Spleen (tissue), 11 donors: ENCODE results near the gene ENPP5. TPM values are rescaled to one million over a fixed set of nuclear protein-coding genes. Genes with fewer than 3 reads are reported as not detected.

Experiments used
- DNase-seq: peaks from one replicate; pipeline ENCODE4 v3.0.0-alpha.2; 2020
- H3K27ac ChIP-seq, 8 donors: fragments of 200-600 bp; sonication (generic) in 7 of 8; 1 replicate in 4 of 8; 2 replicates in 4 of 8; pipeline versions ENCODE4 v1.5.0 to v1.8.0; 2016 to 2021; ENCODE audit warnings: inconsistent platforms in 4 of 8, mild to moderate bottlenecking in 4 of 8, moderate library complexity in 1 of 8
- H3K27me3 ChIP-seq, 7 donors: fragments of 200-600 bp; sonication (generic) in 6 of 7; replicated peaks in 1 of 7; 1 replicate in 4 of 7; 2 replicates in 3 of 7; pipeline versions ENCODE4 v1.5.0 to v1.8.0; 2016 to 2021; ENCODE audit warnings: inconsistent platforms in 3 of 7, mild to moderate bottlenecking in 1 of 7
- H3K36me3 ChIP-seq, 6 donors: fragments of 200-600 bp; sonication (generic) in 5 of 6; 1 replicate in 4 of 6; 2 replicates in 2 of 6; pipeline versions ENCODE4 v1.5.0 to v1.8.0; 2016 to 2021; ENCODE audit warnings: inconsistent platforms in 2 of 6
- H3K4me1 ChIP-seq, 6 donors: fragments of 200-600 bp; sonication (generic) in 5 of 6; 1 replicate in 3 of 6; 2 replicates in 3 of 6; pipeline versions ENCODE4 v1.5.0 to v1.8.0; 2016 to 2021; ENCODE audit warnings: inconsistent platforms in 3 of 6
- H3K4me3 ChIP-seq, 8 donors: fragments of 200-600 bp; sonication (generic) in 7 of 8; 1 replicate in 4 of 8; 2 replicates in 4 of 8; pipeline versions ENCODE4 v1.5.0 to v1.8.0; 2016 to 2021; ENCODE audit warnings: inconsistent platforms in 4 of 8, mild to moderate bottlenecking in 4 of 8, moderate library complexity in 2 of 8
- H3K9me3 ChIP-seq, 8 donors: fragments of 200-600 bp; sonication (generic) in 7 of 8; 1 replicate in 4 of 8; 2 replicates in 4 of 8; pipeline versions ENCODE4 v1.5.0 to v1.8.0; 2016 to 2021; ENCODE audit warnings: inconsistent platforms in 4 of 8
- POLR2A ChIP-seq, 3 donors: fragments of 450-650 bp; IDR thresholded peaks; one replicate each; pipeline ENCODE4 v1.5.1; 2017; ENCODE audit warnings: antibody characterized with exemption in 3 of 3, mild to moderate bottlenecking in 1 of 3
- POLR2AphosphoS5 ChIP-seq, 3 donors: sonication (generic); formaldehyde crosslinking; IDR thresholded peaks; one replicate each; pipeline ENCODE4 v1.5.1; 2017; ENCODE audit warnings: antibody characterized with exemption in 3 of 3
- WGBS, 5 donors: extraction: QIAGEN DNeasy Blood & Tissue Kit in 3 of 5; methylation state at CpG; one replicate each; pipeline versions ENCODE4 v1.1.5 to v1.1.7; 2013 to 2018; 5-methylcytosine and 5-hydroxymethylcytosine counted together
- intact Hi-C: fragments of 100-400 bp; cut with DNase I; formaldehyde crosslinking; loops from one replicate; pipeline ENCODE4 v1.15.0; 2023; ENCODE audit warnings: low total_unique reads
- polyA plus RNA-seq, 3 donors: library from polyadenylated mRNA; stranded (reverse); fragments of 200-250 nt; gene quantifications; one replicate each; pipeline ENCODE4 v1.2.1, GENCODE V29; 2013
- total RNA-seq, 7 donors: library from RNA; depleted of rRNA in 3 of 7; stranded (reverse); fragments of >200 nt in 3 of 7; fragmentation: NEBNext Ultra II Directional in 4 of 7; extraction: Animal tissue kit (Norgen Biotek cat#: 25700) in 4 of 7; gene quantifications; one replicate each; pipeline versions ENCODE4 v1.1.0 to v1.2.1, GENCODE V29; 2016 to 2021
- TF ChIP-seq, protein P1 (sequence below), 11 experiments: fragments of 200-600 bp in 7 of 11; fragments of 450-650 bp in 4 of 11; sonication (generic) in 4 of 11; IDR thresholded peaks in 8 of 11; conservative IDR thresholded peaks in 3 of 11; 1 replicate in 7 of 11; 2 replicates in 4 of 11; pipeline versions ENCODE4 v1.4.0 to v1.8.0; 2016 to 2021; ENCODE audit warnings: antibody characterized with exemption in 11 of 11, inconsistent platforms in 4 of 11, mild to moderate bottlenecking in 1 of 11
- donor health status: healthy with polysubstance abuse.
- donor health status: DM: no; HTN: no; CAD: no; lungs with moderate emphysema.
- donor health status: DM: no; HTN: no; CAD: no.
- donor health status: Bipolar disorder and iron deficiency.
- donor health status: healthy.
- donor health status: DM: no; HTN: no; CAD: no.
- donor health status: DM: yes; HTN: yes; CAD: no.

Gene ENPP5
- total and polyA plus RNA-seq, 10 donors: 1.7 to 13.6 (median 5.5) TPM

DNA sequence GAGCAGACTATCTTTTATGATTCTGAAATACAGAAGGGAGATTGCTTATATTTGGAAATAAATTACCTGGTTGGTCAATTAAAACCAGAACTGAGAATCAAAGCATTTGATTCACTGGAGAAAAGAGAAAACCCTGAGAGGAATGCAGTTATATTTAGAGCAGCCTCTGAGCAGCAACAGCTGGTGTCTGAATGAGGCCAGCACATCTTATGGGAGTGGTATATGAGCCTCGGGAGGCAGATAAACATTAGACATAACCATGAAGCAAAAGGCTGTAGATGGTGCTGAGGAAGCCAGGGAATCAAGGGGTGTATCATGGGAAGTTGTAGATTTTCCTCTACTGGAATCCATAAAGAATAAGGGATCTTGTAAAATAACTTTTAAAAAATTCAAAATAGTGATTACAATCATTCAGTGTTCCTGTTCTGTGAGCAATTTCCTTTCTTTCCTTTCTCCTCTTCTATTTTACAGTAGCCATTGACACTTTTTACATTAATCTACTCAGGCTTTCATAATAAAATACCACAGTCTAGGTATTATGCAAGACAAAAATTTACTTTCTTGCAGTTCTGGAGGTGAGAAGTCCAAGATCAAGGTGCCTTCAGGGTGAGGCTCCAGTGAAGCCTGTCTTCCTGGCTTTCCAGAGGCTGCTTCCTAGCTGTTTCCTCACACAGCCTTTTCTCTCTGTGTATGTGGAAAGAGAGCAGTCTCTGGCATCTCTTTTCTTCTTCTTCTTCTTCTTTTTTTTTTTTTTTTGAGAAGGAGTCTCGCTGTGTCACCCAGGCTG is 32.8 kb upstream of the ENPP5 start:
- no peak overlapping the region for H3K4me3 ChIP-seq
- H3K9me3 ChIP-seq: peaks cover 0 to 6% (median 0%) of the 10 kb centered on the region in 8 donors
- intact Hi-C loops: no loop called here
- H3K27me3 ChIP-seq: no peaks in the 10 kb centered on the region
- no peak overlapping the region for H3K27ac ChIP-seq
- H3K36me3 ChIP-seq: no peaks in the 10 kb centered on the region
- no peak for TF ChIP-seq POLR2A (IDR thresholded peaks at IDR 0.05)
- no peak for TF ChIP-seq POLR2AphosphoS5 (IDR thresholded peaks at IDR 0.05)
- TF ChIP-seq, protein P1, sequence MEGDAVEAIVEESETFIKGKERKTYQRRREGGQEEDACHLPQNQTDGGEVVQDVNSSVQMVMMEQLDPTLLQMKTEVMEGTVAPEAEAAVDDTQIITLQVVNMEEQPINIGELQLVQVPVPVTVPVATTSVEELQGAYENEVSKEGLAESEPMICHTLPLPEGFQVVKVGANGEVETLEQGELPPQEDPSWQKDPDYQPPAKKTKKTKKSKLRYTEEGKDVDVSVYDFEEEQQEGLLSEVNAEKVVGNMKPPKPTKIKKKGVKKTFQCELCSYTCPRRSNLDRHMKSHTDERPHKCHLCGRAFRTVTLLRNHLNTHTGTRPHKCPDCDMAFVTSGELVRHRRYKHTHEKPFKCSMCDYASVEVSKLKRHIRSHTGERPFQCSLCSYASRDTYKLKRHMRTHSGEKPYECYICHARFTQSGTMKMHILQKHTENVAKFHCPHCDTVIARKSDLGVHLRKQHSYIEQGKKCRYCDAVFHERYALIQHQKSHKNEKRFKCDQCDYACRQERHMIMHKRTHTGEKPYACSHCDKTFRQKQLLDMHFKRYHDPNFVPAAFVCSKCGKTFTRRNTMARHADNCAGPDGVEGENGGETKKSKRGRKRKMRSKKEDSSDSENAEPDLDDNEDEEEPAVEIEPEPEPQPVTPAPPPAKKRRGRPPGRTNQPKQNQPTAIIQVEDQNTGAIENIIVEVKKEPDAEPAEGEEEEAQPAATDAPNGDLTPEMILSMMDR (IDR thresholded peaks at IDR 0.05 in 8 of 11, conservative IDR thresholded peaks at IDR 0.05 in 3 of 11): no peak
- 60 to 93% (median 67%) methylated on average over 2 of the region's 2 CpGs for WGBS, 5 donors
- H3K4me1 ChIP-seq: no peaks in the 10 kb centered on the region
- DNase-seq: no peak

DNA sequence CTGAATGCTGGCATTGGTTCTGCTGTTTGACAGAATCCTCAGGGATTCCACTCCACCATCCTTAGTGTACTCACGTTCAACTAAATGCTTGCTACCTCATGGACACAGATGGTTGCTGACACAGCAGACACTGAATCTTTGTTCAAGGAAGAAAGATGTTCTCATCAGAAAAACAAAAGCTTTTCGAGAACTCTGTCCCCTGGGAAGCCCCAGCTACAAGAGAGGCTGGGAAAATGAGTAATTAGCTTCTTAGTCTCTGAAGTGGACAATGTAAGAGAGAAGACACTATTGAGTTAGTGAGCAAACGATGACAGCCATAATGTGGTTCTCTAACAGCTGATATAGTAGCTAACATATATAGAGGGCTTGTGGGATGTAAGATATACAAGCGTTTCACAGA is 30.9 kb upstream of the ENPP5 start:
- H3K4me1 ChIP-seq: no peaks in the 10 kb centered on the region
- no peak overlapping the region for H3K4me3 ChIP-seq
- WGBS, 5 donors: 74 to 89% (median 85%) methylated on average over 4 of the region's 4 CpGs
- intact Hi-C loops: no loop called here
- DNase-seq: no peak
- no peaks in the 10 kb centered on the region for H3K36me3 ChIP-seq
- no peak for TF ChIP-seq POLR2A (IDR thresholded peaks at IDR 0.05)
- TF ChIP-seq POLR2AphosphoS5 (IDR thresholded peaks at IDR 0.05): no peak
- TF ChIP-seq, protein P1 (IDR thresholded peaks at IDR 0.05 in 8 of 11, conservative IDR thresholded peaks at IDR 0.05 in 3 of 11): no peak
- no peak overlapping the region for H3K27ac ChIP-seq
- no peaks in the 10 kb centered on the region for H3K27me3 ChIP-seq
- peaks cover 0 to 6% (median 0%) of the 10 kb centered on the region in 8 donors for H3K9me3 ChIP-seq

DNA sequence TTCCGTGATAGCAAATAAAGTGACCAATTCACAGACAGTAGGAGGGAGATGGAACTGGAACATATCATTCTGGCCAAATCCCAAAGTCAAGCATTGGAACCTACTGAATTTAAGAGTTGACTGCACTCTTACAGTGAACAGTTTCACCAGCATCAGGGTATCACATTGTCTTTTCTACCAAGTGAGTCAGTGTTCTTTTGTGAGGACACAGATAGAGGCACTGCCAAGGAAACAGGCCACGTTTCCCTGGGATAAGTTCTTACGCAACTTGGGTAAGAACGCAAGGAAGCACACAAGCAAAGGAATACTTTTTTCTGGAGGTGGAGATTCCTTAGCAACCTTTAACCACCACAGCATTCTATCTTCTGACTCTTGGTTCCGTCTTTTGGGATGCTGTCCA is 28.6 kb upstream of the ENPP5 start:
- no peak overlapping the region for H3K27ac ChIP-seq
- intact Hi-C loops: no loop called here
- no peaks in the 10 kb centered on the region for H3K4me1 ChIP-seq
- no peaks in the 10 kb centered on the region for H3K36me3 ChIP-seq
- no peak overlapping the region for H3K4me3 ChIP-seq
- 85 to 96% (median 90%) methylated on average over 5 of the region's 5 CpGs for WGBS, 5 donors
- no peak for TF ChIP-seq POLR2A (IDR thresholded peaks at IDR 0.05)
- no peak for TF ChIP-seq POLR2AphosphoS5 (IDR thresholded peaks at IDR 0.05)
- TF ChIP-seq, protein P1 (IDR thresholded peaks at IDR 0.05 in 8 of 11, conservative IDR thresholded peaks at IDR 0.05 in 3 of 11): no peak
- DNase-seq: no peak
- H3K9me3 ChIP-seq: peaks cover 0 to 6% (median 0%) of the 10 kb centered on the region in 8 donors
- H3K27me3 ChIP-seq: peaks cover 0 to 2% (median 0%) of the 10 kb centered on the region in 7 donors

DNA sequence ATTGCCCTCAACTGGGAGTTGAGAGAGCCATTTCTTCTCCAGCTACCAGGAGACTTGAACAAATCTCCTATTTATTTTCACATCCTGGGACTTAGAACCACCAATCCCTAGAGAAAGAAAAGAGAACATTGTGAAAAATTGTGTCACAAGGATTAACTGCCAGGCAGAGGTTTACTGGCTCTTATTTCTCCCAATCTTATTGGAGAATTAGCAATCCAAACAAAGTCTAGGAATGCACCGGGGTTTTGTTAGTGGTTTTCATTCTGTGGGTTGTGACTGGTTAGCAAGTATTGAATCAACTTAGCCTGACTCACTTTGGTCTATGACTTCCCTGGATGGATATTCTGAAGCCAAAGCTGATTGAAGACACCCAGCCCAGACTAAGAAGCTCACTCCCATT is 21.2 kb upstream of the ENPP5 start:
- no peaks in the 10 kb centered on the region for H3K4me1 ChIP-seq
- intact Hi-C loops: no loop called here
- WGBS, 5 donors: 81 to 100% (median 94%) methylated on average over 1 of the region's 1 CpG
- DNase-seq: no peak
- no peaks in the 10 kb centered on the region for H3K36me3 ChIP-seq
- no peak overlapping the region for H3K27ac ChIP-seq
- H3K4me3 ChIP-seq: no peak overlapping the region
- TF ChIP-seq, protein P1 (IDR thresholded peaks at IDR 0.05 in 8 of 11, conservative IDR thresholded peaks at IDR 0.05 in 3 of 11): no peak
- TF ChIP-seq POLR2A (IDR thresholded peaks at IDR 0.05): no peak
- TF ChIP-seq POLR2AphosphoS5 (IDR thresholded peaks at IDR 0.05): no peak
- no peaks in the 10 kb centered on the region for H3K9me3 ChIP-seq
- H3K27me3 ChIP-seq: peaks cover 0 to 5% (median 0%) of the 10 kb centered on the region in 7 donors
